GM19099 (cell line): Measurements from ENCODE around the gene GPX4.

Experiments used
- POLR2A ChIP-seq: IDR thresholded peaks from 3 replicates; pipeline ENCODE4 v1.6.1; 2011; ENCODE audit warnings: low read depth; ENCODE audit not compliant: insufficient read length; ENCODE audit errors: extremely low read depth

Gene GPX4

GRCh38 chr19:1102407-1103131 is 1.2 kb upstream of the GPX4 start:
- TF ChIP-seq POLR2A: no peak

- no peak for TF ChIP-seq POLR2A
These were observed 574 bp upstream of the GPX4 start for GRCh38 chr19:1103132-1103707.

DNA sequence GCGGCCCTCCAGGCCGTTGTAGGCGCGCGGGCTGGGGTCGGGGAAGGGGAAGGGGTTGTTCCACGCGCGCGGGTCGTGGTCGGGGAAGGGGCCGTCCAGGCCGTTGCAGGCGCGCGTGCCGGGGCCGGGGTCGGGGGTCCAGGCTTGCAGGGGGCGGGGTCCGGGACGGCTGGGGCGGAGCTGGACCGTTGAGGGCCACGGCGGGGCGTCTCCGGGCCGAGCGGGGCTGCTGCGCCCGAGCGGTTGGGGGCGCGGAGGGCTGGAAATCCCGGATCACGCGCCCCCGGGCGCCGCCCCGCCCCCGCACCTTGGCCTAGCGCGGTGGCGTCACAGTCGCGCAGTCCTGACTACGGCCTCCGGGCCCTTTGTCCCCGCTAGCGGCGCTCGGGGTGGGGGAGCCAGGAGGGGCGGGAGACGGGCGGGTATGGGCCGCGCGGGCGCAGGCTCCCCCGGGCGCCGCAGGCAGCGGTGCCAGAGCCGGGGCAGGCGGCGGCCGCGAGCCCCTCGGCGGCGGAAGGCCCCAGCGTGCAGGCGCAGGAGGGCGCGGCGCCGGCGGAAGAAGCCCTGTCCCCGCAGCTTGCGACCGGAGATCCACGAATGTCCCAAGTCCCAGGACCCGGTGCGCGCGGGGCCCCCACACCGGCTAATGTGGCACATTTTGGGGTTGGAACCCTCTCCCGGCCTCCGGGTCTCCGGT is 665 bp downstream of the GPX4 start:
- no peak for TF ChIP-seq POLR2A

DNA sequence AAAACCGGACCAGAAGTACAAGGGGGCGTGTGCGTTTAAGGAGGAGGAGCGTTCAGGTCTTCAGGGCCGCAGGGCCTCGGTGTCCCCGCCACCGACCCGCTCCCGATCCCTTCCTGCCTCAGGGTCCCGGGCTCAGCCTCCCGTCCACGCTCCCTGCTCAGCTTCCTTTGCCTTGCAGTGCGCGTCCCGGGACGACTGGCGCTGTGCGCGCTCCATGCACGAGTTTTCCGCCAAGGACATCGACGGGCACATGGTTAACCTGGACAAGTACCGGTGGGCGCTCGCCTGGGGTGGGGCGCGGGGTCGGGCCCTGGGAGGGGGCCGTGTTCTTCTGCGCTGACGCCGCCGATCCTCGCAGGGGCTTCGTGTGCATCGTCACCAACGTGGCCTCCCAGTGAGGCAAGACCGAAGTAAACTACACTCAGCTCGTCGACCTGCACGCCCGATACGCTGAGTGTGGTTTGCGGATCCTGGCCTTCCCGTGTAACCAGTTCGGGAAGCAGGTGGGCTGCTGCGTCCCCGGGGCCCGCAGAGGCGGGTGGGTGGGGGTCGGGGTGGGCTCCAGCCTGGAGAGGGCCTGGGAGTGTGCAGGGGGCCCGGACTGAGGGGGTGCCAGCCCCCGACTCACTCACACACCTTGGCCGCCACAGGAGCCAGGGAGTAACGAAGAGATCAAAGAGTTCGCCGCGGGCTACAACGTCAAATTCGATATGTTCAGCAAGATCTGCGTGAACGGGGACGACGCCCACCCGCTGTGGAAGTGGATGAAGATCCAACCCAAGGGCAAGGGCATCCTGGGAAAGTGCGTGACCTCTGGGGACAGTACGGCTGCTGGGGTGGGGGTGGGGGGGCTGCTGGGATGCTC is 1.4 kb downstream of the GPX4 start:
- TF ChIP-seq POLR2A: no peak

DNA sequence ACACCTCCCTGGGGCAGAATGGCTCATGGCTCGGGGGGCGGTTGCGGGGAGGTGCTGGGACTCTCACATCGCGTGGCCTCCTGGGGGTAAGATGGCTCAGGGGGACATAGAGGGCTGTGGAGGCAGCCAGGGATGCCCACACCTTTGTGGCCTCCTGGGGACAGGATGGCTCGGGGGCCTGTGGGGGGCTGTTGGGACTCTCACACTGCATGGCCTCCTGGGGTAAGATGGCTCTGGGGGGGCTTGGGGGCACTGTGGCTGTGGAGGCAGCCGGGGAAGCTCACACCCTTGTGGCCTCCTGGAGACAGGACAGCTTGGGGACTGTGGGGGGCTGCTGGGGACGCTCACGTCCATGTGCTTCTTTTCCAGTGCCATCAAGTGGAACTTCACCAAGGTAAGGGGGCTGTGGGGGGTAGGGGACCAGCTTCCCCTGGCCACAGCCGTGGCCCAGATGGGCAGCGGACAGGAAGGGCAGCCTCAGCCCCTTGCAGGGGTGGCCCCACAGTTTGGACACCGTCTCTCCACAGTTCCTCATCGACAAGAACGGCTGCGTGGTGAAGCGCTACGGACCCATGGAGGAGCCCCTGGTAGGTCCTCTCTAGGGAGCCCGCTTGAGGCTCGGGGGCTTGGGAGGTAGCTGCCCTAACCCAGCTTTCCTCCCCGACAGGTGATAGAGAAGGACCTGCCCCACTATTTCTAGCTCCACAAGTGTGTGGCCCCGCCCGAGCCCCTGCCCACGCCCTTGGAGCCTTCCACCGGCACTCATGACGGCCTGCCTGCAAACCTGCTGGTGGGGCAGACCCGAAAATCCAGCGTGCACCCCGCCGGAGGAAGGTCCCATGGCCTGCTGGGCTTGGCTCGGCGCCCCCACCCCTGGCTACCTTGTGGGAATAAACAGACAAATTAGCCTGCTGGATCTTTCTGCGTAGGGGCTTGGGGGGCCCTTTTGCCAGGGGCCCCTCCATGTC is 2.4 kb downstream of the GPX4 start:
- no peak for TF ChIP-seq POLR2A

DNA sequence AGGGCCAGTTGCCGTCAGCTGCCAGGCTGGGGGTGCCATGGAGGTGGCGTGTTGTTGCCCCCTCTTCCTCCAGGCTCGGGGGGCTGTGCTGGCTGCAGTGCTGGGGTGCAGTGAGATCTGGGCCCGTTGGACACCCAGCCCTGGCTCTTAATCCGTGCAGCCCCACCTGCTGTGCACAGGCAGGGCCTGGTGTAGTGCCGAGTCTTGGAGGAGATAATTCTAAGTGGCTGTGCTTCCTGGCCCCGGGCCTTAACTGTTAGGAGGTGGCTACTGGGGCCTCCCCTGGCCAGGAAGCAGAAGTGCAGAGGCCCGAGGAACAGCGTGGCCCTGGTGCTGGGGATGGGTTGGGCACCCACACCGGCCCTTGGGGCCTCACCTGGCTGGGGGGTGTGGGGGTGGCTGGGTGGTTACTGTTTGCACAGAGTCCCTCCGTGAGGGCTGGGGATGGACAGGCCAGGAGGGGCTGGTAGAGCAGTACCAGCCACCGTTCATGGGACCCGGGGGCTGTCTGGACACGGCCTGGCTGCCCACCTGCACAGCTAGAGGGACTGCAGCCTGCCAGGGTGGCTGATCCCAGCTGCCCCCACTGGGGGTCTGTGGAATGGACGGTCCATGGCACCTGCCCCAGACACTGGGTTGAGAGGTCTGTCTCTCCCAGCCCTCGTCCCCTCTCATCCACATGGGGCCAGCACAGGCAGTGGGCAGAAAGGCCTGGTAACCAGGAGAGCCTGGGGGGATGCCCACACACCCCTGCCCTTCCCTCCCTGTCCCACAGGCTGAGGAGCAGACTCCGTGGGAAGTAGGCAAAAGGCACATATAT is 3.3 kb downstream of the GPX4 start:
- TF ChIP-seq POLR2A: no peak

DNA sequence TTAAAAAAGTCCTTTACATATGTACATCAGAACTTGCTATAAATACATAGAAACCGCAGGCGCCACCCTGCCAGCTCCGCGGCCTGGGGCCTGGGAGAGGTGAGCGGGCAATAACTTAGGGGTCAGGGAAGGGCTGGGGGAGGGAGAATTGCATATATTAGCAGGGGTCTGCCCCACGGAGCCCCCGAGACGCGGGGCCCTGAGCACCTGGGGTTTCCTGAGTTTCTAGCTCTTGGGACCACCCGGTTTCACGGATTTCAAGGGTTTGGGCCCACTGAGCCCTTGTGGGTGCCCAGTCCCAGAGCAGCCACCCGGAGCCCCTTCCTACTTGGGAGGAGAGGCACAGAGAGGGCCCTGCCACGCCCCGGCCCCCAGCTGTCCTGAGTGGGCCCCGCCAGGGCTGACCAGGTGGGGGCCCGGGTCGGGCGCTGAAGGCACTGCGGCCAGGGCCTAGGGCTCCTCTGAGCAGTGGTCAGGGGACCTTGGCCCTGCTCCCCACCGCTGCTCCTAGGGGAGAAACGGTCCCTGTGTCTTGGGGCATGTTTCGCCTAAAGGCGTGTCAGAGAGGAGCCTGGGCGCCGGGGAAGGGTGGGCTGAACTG is 4.0 kb downstream of the GPX4 start:
- no peak for TF ChIP-seq POLR2A

GRCh38 chr19:1108291-1109031 is 4.7 kb downstream of the GPX4 start:
- no peak for TF ChIP-seq POLR2A

GRCh38 chr19:1109032-1109551 is 5.3 kb downstream of the GPX4 start:
- TF ChIP-seq POLR2A: no peak

GRCh38 chr19:1109697-1110671 is 6.2 kb downstream of the GPX4 start:
- TF ChIP-seq POLR2A: no peak

GRCh38 chr19:1110809-1111640 is 7.2 kb downstream of the GPX4 start:
- no peak for TF ChIP-seq POLR2A
